Activated CD4-positive, alpha-beta T cell treated with anti-CD3 and anti-CD28 coated beads for 1 hour (primary cell): Measurements from ENCODE around the gene CCDC8.
"Not testable (repeated sequence)": the region's sequence is repeated elsewhere in the genome, so short reads cannot be mapped to it uniquely, and the experiment has no call there.

Source experiments
- DNase-seq: peaks from one replicate; pipeline ENCODE4 v3.0.0-alpha.2; 2020

Gene CCDC8

GRCh38 chr19:46402725-46403124 is 10.6 kb downstream of the CCDC8 start:
- no peak for DNase-seq

GRCh38 chr19:46397801-46398479 is 15.4 kb downstream of the CCDC8 start:
- DNase-seq: not testable (repeated sequence)

- no peak for DNase-seq
Observed at GRCh38 chr19:46394402-46394797, 19.0 kb downstream of the CCDC8 start.

- no peak for DNase-seq
Observed at GRCh38 chr19:46393456-46394401, 19.6 kb downstream of the CCDC8 start.

- no peak for DNase-seq
Observed at GRCh38 chr19:46392837-46393236, 20.5 kb downstream of the CCDC8 start.

- no peak for DNase-seq
Observed at GRCh38 chr19:46392252-46392801, 21.0 kb downstream of the CCDC8 start.

- DNase-seq: no peak
Observed at GRCh38 chr19:46391296-46392251, 21.8 kb downstream of the CCDC8 start.

- DNase-seq: no peak
Observed at GRCh38 chr19:46390866-46391265, 22.5 kb downstream of the CCDC8 start.

- DNase-seq: no peak
Observed at GRCh38 chr19:46390121-46390858, 23.1 kb downstream of the CCDC8 start.

GRCh38 chr19:46388311-46389095 is 24.9 kb downstream of the CCDC8 start:
- DNase-seq: no peak

- DNase-seq: no peak
Observed at GRCh38 chr19:46387713-46388130, 25.6 kb downstream of the CCDC8 start.

- no peak for DNase-seq
Observed at GRCh38 chr19:46386996-46387712, 26.2 kb downstream of the CCDC8 start.

GRCh38 chr19:46386151-46386550 is 27.2 kb downstream of the CCDC8 start:
- no peak for DNase-seq

GRCh38 chr19:46385636-46386035 is 27.7 kb downstream of the CCDC8 start:
- DNase-seq: no peak

- DNase-seq: no peak
Observed at GRCh38 chr19:46384396-46384795, 29.0 kb downstream of the CCDC8 start.

- DNase-seq: no peak
Observed at GRCh38 chr19:46383846-46384245, 29.5 kb downstream of the CCDC8 start.

- DNase-seq: no peak
Observed at GRCh38 chr19:46383171-46383815, 30.1 kb downstream of the CCDC8 start.

GRCh38 chr19:46381756-46382345 is 31.5 kb downstream of the CCDC8 start:
- no peak for DNase-seq

GRCh38 chr19:46381346-46381745 is 32.0 kb downstream of the CCDC8 start:
- DNase-seq: no peak
